Epithelial cell of esophagus (primary cell): Measurements from ENCODE around the gene PPP2R2D.

ENCODE experiments used
- DNase-seq: peaks from one replicate; pipeline ENCODE4 v3.0.0; 2010; ENCODE audit warnings: low read depth
- H3K4me3 ChIP-seq: 2 replicates; pipeline ENCODE4 v1.5.1; 2011; ENCODE audit warnings: mild to moderate bottlenecking, low read length, control low read depth
- TF ChIP-seq, protein P1 (sequence below): IDR thresholded peaks from 2 replicates; pipeline ENCODE4 v1.5.1; 2011; ENCODE audit warnings: low read depth, mild to moderate bottlenecking, low read length, control low read depth, inconsistent platforms; ENCODE audit not compliant: insufficient read depth; ENCODE audit errors: missing control alignments

Gene PPP2R2D

DNA sequence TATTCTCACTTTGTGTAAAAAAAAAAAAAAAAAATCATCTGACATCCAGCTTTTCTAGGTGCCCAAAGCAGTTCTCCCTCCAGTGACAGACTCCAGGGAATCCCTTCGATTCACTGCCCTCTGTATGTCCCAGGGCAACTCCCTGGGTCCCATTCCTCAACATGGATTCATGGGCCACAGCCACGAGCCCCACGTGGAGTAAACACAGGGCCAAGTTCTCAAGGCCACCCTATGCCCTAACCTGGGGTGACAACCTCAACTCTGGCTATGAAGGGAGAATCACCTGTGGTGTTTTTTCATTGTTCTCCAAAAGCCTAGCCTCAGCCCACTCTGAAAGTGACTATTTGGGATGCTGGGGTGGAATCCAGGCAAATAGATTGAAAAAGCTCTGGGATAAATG is 77.6 kb downstream of the PPP2R2D start:
- TF ChIP-seq, protein P1, sequence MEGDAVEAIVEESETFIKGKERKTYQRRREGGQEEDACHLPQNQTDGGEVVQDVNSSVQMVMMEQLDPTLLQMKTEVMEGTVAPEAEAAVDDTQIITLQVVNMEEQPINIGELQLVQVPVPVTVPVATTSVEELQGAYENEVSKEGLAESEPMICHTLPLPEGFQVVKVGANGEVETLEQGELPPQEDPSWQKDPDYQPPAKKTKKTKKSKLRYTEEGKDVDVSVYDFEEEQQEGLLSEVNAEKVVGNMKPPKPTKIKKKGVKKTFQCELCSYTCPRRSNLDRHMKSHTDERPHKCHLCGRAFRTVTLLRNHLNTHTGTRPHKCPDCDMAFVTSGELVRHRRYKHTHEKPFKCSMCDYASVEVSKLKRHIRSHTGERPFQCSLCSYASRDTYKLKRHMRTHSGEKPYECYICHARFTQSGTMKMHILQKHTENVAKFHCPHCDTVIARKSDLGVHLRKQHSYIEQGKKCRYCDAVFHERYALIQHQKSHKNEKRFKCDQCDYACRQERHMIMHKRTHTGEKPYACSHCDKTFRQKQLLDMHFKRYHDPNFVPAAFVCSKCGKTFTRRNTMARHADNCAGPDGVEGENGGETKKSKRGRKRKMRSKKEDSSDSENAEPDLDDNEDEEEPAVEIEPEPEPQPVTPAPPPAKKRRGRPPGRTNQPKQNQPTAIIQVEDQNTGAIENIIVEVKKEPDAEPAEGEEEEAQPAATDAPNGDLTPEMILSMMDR, result no peak
- H3K4me3 ChIP-seq, result no peak overlapping the region
- DNase-seq, result no peak

DNA sequence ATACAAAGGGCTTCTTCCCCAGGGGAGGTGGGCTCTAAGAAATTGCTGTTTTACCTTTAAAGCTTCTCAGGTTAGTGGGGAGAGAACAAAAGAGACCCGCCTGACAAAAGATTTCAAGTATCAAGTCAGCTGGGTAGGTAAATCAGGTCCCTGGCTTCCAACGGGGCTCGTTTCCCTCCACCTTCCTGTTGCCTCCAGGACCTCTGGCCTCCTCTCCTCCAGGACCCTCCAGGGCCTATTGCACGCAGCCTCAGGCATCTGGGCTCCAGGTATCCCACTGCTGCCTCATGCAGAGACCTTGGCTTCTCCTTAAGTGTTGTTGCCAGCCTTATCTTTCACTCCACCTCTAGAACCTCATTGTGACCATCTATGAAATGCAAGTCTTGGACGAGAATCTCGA is 78.0 kb downstream of the PPP2R2D start:
- TF ChIP-seq, protein P1, result no peak
- peak overlapping the region; percentile 80 for H3K4me3 ChIP-seq
- DNase-seq, result no peak

DNA sequence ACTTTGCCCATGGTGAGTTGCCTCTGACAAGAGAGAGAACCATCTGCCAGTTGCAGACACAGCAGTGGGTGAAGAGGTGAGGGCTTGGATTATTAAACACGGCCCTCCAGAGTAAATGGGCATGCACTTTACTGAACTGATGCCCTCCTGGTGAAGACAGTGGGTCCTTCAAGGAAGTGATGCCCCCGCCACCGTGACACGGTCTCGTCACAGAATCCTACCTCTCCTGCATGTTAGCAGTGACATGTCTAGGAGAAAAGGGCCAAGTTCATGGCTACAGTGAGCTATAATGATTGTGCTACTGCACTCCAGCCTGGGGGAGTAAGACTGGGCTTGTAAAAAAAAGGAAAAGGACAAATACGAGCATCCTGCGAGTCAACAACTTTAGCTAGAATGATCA is 78.5 kb downstream of the PPP2R2D start:
- no peak for DNase-seq
- TF ChIP-seq, protein P1, result no peak
- H3K4me3 ChIP-seq, result peak overlapping the region; percentile 80

DNA sequence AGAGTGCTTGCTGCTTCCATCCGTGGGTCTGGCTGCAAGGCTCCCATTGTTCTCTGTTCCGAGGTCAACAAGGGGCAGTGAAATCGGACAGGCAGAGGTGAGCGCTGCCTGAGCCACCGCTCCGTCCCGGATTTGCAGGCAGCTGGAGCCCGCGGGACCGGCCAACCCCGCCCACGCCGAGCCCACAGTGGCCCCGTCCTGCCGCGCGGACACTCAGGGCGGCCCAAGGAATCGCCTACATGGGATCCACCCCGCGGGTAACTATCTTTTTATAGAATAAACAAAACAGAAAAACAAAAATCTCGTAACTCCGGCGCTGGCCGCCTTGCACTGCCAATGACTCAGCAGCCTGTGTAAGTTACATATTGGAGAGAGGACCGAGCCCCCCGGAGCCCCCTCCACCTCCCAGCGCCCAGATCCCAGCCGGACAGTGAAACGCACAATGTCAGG is 79.0 kb downstream of the PPP2R2D start:
- H3K4me3 ChIP-seq, result peak overlapping the region; percentile 80
- DNase-seq, result peak; percentile 27
- TF ChIP-seq, protein P1, result no peak

DNA sequence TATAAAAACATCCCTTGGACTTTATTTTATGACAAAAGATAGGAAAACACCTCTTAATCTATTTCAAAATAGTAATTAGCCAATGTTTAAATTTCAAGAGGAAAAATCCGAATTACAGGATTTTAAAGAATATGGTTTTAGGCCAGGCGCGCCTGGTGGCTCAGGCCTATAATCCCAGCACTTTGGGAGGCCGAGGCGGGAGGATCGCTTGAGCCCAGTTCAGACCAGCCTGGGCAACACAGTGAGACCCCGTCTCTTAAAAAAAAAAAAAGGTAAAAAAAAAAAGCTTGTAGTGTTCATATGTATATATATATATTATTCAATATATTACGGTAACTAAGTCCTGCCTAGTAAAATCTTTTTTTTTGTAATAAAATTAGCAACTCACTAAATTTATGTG is 79.5 kb downstream of the PPP2R2D start:
- DNase-seq, result no peak
- H3K4me3 ChIP-seq, result peak overlapping the region; percentile 80
- TF ChIP-seq, protein P1, result no peak

DNA sequence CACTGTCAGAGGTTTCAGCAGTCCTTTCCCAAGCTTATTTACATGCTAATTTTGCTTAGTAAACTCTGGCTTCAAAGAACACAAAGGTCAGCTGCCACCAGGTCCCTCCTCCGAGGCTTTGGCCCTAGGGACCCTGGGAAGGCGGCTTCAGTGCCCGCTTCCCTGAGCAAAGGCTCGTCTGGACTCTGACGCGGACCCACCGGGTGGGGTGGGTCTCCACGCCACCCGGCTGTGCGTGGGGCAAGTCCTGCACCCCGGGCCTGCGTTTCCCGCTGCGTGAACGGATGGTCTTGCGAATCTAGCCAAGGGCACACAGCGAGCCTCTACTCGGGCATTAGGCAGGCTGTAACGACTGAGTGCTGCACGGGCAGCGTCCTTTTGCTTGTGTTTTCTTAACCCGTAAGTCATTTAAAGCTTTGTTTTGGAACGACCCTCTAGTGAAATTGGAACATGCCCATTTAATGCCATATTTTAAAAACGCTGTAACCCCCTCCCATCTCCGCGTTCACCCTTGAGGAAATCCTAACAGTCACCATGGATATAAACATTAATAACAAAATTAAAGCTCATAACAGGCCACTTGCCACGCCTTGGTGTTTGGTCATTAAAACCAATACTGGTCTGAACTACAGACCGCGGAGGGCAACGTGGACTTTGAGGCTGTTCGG is 80.1 kb downstream of the PPP2R2D start:
- TF ChIP-seq, protein P1, result peak; percentile 25
- DNase-seq, result no peak
- peak overlapping the region; percentile 80 for H3K4me3 ChIP-seq

DNA sequence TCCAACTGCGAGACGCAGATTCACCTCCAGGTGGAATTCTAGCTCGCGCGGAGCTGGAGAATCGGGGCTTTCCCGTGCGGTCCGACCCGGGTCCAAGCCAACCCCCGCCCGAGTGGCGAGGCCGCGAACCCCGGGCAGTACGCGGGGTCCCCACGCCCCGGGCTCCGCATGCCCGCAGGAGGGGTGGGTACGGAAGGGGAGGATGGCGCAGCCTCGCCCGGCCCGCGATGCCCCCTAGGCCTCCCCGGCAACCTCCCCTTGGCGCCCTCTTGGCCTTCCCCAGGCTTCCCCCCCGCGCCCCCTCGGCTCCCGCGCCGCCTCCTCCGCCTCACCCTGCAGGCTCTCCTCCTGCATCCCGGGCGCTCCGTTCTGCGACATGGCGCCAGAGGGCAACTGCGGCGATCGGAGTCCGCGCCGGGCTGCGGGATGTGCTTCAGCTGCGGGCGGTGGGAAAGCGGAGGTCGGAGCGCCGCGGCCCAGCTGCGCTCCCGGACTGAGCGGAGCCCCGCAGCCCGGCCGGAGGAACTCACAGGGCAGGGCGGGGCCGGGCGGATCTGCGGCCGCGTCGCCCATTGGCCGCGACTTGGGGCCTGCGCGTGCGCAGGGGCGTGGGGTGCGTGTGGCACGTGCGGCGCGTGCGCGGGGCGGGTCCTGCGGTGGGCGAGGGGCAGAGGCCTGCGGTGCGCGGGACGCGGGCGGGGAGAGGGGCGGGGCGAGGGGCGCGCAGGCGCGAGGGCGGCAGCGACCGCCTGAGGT is 80.8 kb downstream of the PPP2R2D start, which contains the start of gene BNIP3:
Gene BNIP3, minus strand, starts transcription at position 495 of the 756 bp plus-strand sequence. Its CDS starts 117 bp downstream, at position 378.
- H3K4me3 ChIP-seq, result peak within 1 kb of the TSS; percentile 80
- peak; percentile 93 for DNase-seq
- TF ChIP-seq, protein P1, result no peak
